ENCODE measurements around the gene CYP2D6.

CYP2D6 gene

GRCh38 chr22:42168476-42168875, 37.9 kb upstream of the CYP2D6 start:
- Histone ChIP-seq H3F3A (ENCODE audit: insufficient read depth, low read length) (no peaks in the 10 kb centered on the region), H2AFZ (ENCODE audit: low read length) (no peak overlapping the region), H3K79me2 (ENCODE audit: insufficient read depth, low read length) (no peaks in the 10 kb centered on the region), H3K4me1 (ENCODE audit: insufficient read depth, low read length, severe bottlenecking) (peaks cover 4% of the 10 kb centered on the region), H4K20me1 (ENCODE audit: insufficient read depth, low read length) (no peaks in the 10 kb centered on the region), H3K27ac (ENCODE audit: low read depth, low read length, poor library complexity, severe bottlenecking) (no peak overlapping the region), H3K9me3 (ENCODE audit: low read length) (no peaks in the 10 kb centered on the region), H3K9ac (ENCODE audit: low read length) (no peak overlapping the region), H3K4me3 (ENCODE audit: low read depth, low read length, poor library complexity, severe bottlenecking) (no peak overlapping the region), H3K36me3 (ENCODE audit: insufficient read depth, low read length) (peaks cover 19% of the 10 kb centered on the region; the same call in 1 of the 2 replicates), H3K9me2 (ENCODE audit: low read depth, low read length) (no peaks in the 10 kb centered on the region), H3K27me3 (ENCODE audit: insufficient read depth, low read length) (no peaks in the 10 kb centered on the region), H3K4me2 (ENCODE audit: low read length) (no peak overlapping the region)
- TF ChIP-seq EZH2 (IDR thresholded peaks at IDR 0.05; ENCODE audit: borderline replicate concordance, low read length) (no peak), CTCF (IDR thresholded peaks at IDR 0.05; ENCODE audit: low read length) (no peak)

GRCh38 chr22:42167066-42167465, 36.5 kb upstream of the CYP2D6 start:
- Histone ChIP-seq H3K9ac (ENCODE audit: low read length) (no peak overlapping the region), H3K9me2 (ENCODE audit: low read depth, low read length) (no peaks in the 10 kb centered on the region), H3K4me1 (ENCODE audit: insufficient read depth, low read length, severe bottlenecking) (no peaks in the 10 kb centered on the region), H3K27ac (ENCODE audit: low read depth, low read length, poor library complexity, severe bottlenecking) (no peak overlapping the region), H2AFZ (ENCODE audit: low read length) (no peak overlapping the region), H3K79me2 (ENCODE audit: insufficient read depth, low read length) (no peaks in the 10 kb centered on the region), H3K27me3 (ENCODE audit: insufficient read depth, low read length) (no peaks in the 10 kb centered on the region), H3K4me3 (ENCODE audit: low read depth, low read length, poor library complexity, severe bottlenecking) (no peak overlapping the region), H3K36me3 (ENCODE audit: insufficient read depth, low read length) (peaks cover 18% of the 10 kb centered on the region; the same call in 1 of the 2 replicates), H3K4me2 (ENCODE audit: low read length) (no peak overlapping the region), H3F3A (ENCODE audit: insufficient read depth, low read length) (no peaks in the 10 kb centered on the region), H4K20me1 (ENCODE audit: insufficient read depth, low read length) (no peaks in the 10 kb centered on the region), H3K9me3 (ENCODE audit: low read length) (no peaks in the 10 kb centered on the region)
- TF ChIP-seq CTCF (IDR thresholded peaks at IDR 0.05; ENCODE audit: low read length) (no peak), EZH2 (IDR thresholded peaks at IDR 0.05; ENCODE audit: borderline replicate concordance, low read length) (no peak)

GRCh38 chr22:42164901-42165300, 34.3 kb upstream of the CYP2D6 start:
- Histone ChIP-seq H3F3A (ENCODE audit: insufficient read depth, low read length) (no peaks in the 10 kb centered on the region), H3K27me3 (ENCODE audit: insufficient read depth, low read length) (no peaks in the 10 kb centered on the region)

More at GRCh38 chr22:42164901-42165300, 34.3 kb upstream of the CYP2D6 start:
- Histone ChIP-seq H3K9me2 (ENCODE audit: low read depth, low read length) (no peaks in the 10 kb centered on the region), H3K79me2 (ENCODE audit: insufficient read depth, low read length) (no peaks in the 10 kb centered on the region), H3K4me1 (ENCODE audit: insufficient read depth, low read length, severe bottlenecking) (no peaks in the 10 kb centered on the region), H4K20me1 (ENCODE audit: insufficient read depth, low read length) (no peaks in the 10 kb centered on the region), H3K9ac (ENCODE audit: low read length) (no peak overlapping the region), H3K27ac (ENCODE audit: low read depth, low read length, poor library complexity, severe bottlenecking) (no peak overlapping the region), H3K4me2 (ENCODE audit: low read length) (no peak overlapping the region), H3K4me3 (ENCODE audit: low read depth, low read length, poor library complexity, severe bottlenecking) (no peak overlapping the region), H3K9me3 (ENCODE audit: low read length) (no peaks in the 10 kb centered on the region), H2AFZ (ENCODE audit: low read length) (no peak overlapping the region), H3K36me3 (ENCODE audit: insufficient read depth, low read length) (peaks cover 15% of the 10 kb centered on the region; the same call in 1 of the 2 replicates)
- TF ChIP-seq CTCF (IDR thresholded peaks at IDR 0.05; ENCODE audit: low read length) (no peak), EZH2 (IDR thresholded peaks at IDR 0.05; ENCODE audit: borderline replicate concordance, low read length) (no peak)

All from OCI-LY1 (cell line).